Esophagus muscularis mucosa (tissue), 4 donors: ENCODE data around the gene CAPS.

Source experiments
- CTCF ChIP-seq, 3 experiments: fragments of 200-600 bp in 2 of 3; fragments of 450-650 bp in 1 of 3; sonication (generic) in 2 of 3; IDR thresholded peaks; one replicate each; pipeline ENCODE4 v1.5.1; 2017 to 2019; ENCODE audit warnings: antibody characterized with exemption in 3 of 3, mild to moderate bottlenecking in 2 of 3, moderate library complexity in 1 of 3
- EP300 ChIP-seq: sonication (generic); formaldehyde crosslinking; IDR thresholded peaks from one replicate; pipeline ENCODE4 v1.6.1; 2017; ENCODE audit warnings: antibody characterized with exemption
- POLR2A ChIP-seq: fragments of 450-650 bp; IDR thresholded peaks from one replicate; pipeline ENCODE4 v1.6.1; 2017; ENCODE audit warnings: antibody characterized with exemption, moderate library complexity, mild to moderate bottlenecking, low read depth

- TF ChIP-seq CTCF (IDR thresholded peaks at IDR 0.05) (no peak), POLR2A (no peak), EP300 (no peak)
These were observed 13.1 kb upstream of the CAPS start for GRCh38 chr19:5900976-5901375.
